Brain microvascular endothelial cell (primary cell): ENCODE data around the gene SMIM30.

Experiments used
- DNase-seq: peaks from one replicate; pipeline ENCODE4 v3.0.0-alpha.2; 2020
- H3K27ac ChIP-seq: fragments of 250-450 bp; sonication (Bioruptor Pico); 2 replicates; pipeline ENCODE4 v1.5.1; 2020; ENCODE audit warnings: mild to moderate bottlenecking, moderate library complexity
- H3K27me3 ChIP-seq: fragments of 250-450 bp; sonication (Bioruptor Pico); replicated peaks from 2 replicates; pipeline ENCODE4 v1.5.1; 2020; ENCODE audit warnings: mild to moderate bottlenecking
- H3K36me3 ChIP-seq: fragments of 250-450 bp; sonication (Bioruptor Pico); replicated peaks from 2 replicates; pipeline ENCODE4 v1.5.1; 2020; ENCODE audit warnings: mild to moderate bottlenecking
- H3K4me3 ChIP-seq: 2 replicates; pipeline ENCODE4 v1.5.1; 2011; ENCODE audit warnings: low read depth, mild to moderate bottlenecking, control low read depth, low read length, moderate library complexity
- CTCF ChIP-seq: IDR thresholded peaks from 2 replicates; pipeline ENCODE4 v1.5.1; 2011; ENCODE audit warnings: low read depth, mild to moderate bottlenecking, moderate library complexity, low read length, control low read depth, inconsistent platforms; ENCODE audit errors: missing control alignments
- in situ Hi-C: cut with HindIII; loops from 2 replicates; pipeline ENCODE4 v1.10.0; 2017; ENCODE audit warnings: low sequenced_read_pairs, low pct_ligation_motif_present

SMIM30 gene

GRCh38 chr7:113083132-113083815 lies 35.1 kb downstream of the SMIM30 start:
- TF ChIP-seq CTCF, result no peak
- Histone ChIP-seq H3K27ac (no peak overlapping the region), H3K27me3 (no peaks in the 10 kb centered on the region), H3K36me3 (no peaks in the 10 kb centered on the region), H3K4me3 (no peak overlapping the region)
- in situ Hi-C loops, result no loop called here
- DNase-seq, result no peak

- Histone ChIP-seq H3K27ac (no peak overlapping the region), H3K4me3 (no peak overlapping the region), H3K27me3 (no peaks in the 10 kb centered on the region), H3K36me3 (no peaks in the 10 kb centered on the region)
- TF ChIP-seq CTCF, result no peak
- no peak for DNase-seq
- in situ Hi-C loops, result no loop called here
Observed at GRCh38 chr7:113078331-113078730, 40.0 kb downstream of the SMIM30 start.

- no peak overlapping the region for H3K4me3 ChIP-seq
- H3K27me3 ChIP-seq, result no peaks in the 10 kb centered on the region
- in situ Hi-C loops, result no loop called here
Observed at GRCh38 chr7:113076703-113077102, 41.7 kb downstream of the SMIM30 start.

GRCh38 chr7:113071465-113071864 lies 46.9 kb downstream of the SMIM30 start:
- in situ Hi-C loops, result no loop called here
- H3K4me3 ChIP-seq, result no peak overlapping the region
- H3K36me3 ChIP-seq, result no peaks in the 10 kb centered on the region
- TF ChIP-seq CTCF, result no peak
- H3K27ac ChIP-seq, result no peak overlapping the region
- DNase-seq, result no peak
- H3K27me3 ChIP-seq, result no peaks in the 10 kb centered on the region

More at GRCh38 chr7:113076703-113077102, 41.7 kb downstream of the SMIM30 start:
- Histone ChIP-seq H3K27ac (no peak overlapping the region), H3K36me3 (no peaks in the 10 kb centered on the region)
- TF ChIP-seq CTCF, result no peak
- no peak for DNase-seq
